ENCODE measurements around the gene GSG1. TPM values are rescaled to one million over a fixed set of nuclear protein-coding genes. Genes with fewer than 3 reads are reported as not detected.

The GSG1 gene
- total RNA-seq, 1 experiment from 2014 or later, result not detected

DNA sequence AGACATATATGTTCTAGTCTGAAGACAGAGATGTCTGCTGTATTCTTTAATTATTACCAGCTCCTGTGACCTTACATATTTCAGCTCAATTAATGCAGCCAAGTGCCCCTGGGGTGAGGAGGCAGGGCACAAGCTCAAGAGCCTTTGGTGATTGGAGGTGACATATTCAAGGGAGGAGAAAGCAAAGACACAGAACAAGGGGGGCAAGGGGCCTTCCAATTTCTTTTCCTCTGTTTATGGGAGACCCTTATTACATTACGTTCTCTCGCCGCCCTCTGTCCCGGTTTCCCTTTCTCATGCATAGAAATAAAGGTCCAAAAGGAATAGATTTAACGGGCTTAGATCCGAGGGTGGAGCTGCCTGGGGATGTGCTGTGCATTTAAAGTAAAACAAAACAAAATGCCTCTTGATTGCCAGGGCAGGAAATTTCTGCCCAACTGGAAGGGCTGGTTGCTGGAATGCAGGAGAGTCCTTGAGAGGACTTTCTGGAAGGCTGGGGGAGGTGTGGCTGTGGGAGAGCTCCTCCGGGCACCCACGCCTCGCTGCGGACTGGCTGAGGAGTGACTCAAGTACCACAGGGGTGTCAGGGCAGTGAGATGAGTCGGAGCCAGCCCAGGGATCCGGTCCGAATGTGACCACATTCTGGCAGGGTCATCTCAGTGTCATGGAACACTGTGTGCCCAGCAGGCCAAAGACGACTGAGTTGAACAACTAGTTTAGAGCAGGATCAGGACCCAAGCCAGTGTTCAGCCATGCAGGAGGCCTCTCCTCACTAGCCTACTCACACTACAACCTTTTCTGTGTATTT is 32.1 kb upstream of the GSG1 start (continued):
- TF ChIP-seq, protein P1, sequence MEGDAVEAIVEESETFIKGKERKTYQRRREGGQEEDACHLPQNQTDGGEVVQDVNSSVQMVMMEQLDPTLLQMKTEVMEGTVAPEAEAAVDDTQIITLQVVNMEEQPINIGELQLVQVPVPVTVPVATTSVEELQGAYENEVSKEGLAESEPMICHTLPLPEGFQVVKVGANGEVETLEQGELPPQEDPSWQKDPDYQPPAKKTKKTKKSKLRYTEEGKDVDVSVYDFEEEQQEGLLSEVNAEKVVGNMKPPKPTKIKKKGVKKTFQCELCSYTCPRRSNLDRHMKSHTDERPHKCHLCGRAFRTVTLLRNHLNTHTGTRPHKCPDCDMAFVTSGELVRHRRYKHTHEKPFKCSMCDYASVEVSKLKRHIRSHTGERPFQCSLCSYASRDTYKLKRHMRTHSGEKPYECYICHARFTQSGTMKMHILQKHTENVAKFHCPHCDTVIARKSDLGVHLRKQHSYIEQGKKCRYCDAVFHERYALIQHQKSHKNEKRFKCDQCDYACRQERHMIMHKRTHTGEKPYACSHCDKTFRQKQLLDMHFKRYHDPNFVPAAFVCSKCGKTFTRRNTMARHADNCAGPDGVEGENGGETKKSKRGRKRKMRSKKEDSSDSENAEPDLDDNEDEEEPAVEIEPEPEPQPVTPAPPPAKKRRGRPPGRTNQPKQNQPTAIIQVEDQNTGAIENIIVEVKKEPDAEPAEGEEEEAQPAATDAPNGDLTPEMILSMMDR (IDR thresholded peaks at IDR 0.05 in 2 of 3, conservative IDR thresholded peaks at IDR 0.05 in 1 of 3; ENCODE audit: borderline replicate concordance in 1 of 3, insufficient read depth in 1 of 3, low read depth in 2 of 3, low read length in 2 of 3), result peak in 1 of 3 experiments; percentile 19; a peak in 1 of 6 replicates
- TF ChIP-seq SP1 (IDR thresholded peaks at IDR 0.05; ENCODE audit: low read depth) (peak; percentile 70), EZH2 (IDR thresholded peaks at IDR 0.05) (no peak)
- TF ChIP-seq, protein P2, sequence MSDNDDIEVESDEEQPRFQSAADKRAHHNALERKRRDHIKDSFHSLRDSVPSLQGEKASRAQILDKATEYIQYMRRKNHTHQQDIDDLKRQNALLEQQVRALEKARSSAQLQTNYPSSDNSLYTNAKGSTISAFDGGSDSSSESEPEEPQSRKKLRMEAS (IDR thresholded peaks at IDR 0.05), result no peak
- TF ChIP-seq, protein P3, sequence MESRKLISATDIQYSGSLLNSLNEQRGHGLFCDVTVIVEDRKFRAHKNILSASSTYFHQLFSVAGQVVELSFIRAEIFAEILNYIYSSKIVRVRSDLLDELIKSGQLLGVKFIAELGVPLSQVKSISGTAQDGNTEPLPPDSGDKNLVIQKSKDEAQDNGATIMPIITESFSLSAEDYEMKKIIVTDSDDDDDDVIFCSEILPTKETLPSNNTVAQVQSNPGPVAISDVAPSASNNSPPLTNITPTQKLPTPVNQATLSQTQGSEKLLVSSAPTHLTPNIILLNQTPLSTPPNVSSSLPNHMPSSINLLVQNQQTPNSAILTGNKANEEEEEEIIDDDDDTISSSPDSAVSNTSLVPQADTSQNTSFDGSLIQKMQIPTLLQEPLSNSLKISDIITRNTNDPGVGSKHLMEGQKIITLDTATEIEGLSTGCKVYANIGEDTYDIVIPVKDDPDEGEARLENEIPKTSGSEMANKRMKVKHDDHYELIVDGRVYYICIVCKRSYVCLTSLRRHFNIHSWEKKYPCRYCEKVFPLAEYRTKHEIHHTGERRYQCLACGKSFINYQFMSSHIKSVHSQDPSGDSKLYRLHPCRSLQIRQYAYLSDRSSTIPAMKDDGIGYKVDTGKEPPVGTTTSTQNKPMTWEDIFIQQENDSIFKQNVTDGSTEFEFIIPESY (IDR thresholded peaks at IDR 0.05; ENCODE audit: extremely low read depth, insufficient replicate concordance, low read length), result no peak

DNA sequence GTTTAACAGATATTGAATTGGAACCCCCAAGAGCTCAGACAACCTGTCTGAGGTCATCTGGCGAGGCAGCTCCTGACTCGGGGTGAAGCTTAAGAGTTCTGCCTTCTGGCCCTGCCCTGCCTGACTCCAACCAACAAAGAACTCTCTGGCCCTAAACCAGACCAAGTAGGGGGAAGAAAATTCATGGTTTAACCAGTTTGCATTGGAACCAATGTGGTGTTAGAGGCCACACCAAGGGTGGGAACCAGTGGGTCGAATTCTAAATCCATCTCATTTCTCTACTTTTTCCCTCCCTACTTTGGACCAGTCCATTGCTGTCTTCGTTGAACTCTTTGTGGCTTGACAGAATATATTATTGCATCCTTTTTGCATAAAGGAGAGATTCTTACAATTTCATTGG is 30.4 kb upstream of the GSG1 start:
- no peaks in the 10 kb centered on the region for H3K79me2 ChIP-seq (ENCODE audit: insufficient read depth, low read length)
- H3K9me2 ChIP-seq (ENCODE audit: insufficient read depth), result no peaks in the 10 kb centered on the region
- BruUV-seq (replicated peaks), result no TSS peak
- ChIA-PET RAD21 (ENCODE audit: low non-redundant PET in 1 of 2, low total read pairs in 2 of 2, uncharacterized antibody in 2 of 2, unreplicated experiment in 2 of 2) (no interaction called here), CTCF (no interaction called here), POLR2A (no interaction called here)
- ATAC-seq, result no peak
- no peak for DNase-seq (ENCODE audit: low read depth, low spot score)
- no peak overlapping the region for H3K9ac ChIP-seq (ENCODE audit: low read length)
- H3K4me2 ChIP-seq (ENCODE audit: low read length), result no peak overlapping the region
- no peaks in the 10 kb centered on the region for H3K27me3 ChIP-seq (ENCODE audit: insufficient read depth, low read length)
- H3K4me3 ChIP-seq (replicated peaks in 1 of 2; ENCODE audit: low read depth in 1 of 2, low read length in 2 of 2), result no peak overlapping the region
- H3K36me3 ChIP-seq (ENCODE audit: control insufficient read depth in 1 of 2, insufficient read depth in 2 of 2, low read length in 2 of 2), result no peaks in the 10 kb centered on the region
- H4K20me1 ChIP-seq (ENCODE audit: insufficient read depth), result no peaks in the 10 kb centered on the region
- intact Hi-C loops (cut with micrococcal nuclease), result no loop called here
- peaks cover 18 to 49% of the 10 kb centered on the region in 2 experiments for H3K4me1 ChIP-seq (ENCODE audit: control insufficient read depth in 1 of 2, insufficient read depth in 2 of 2, low read length in 2 of 2)
- no peak overlapping the region for H2AFZ ChIP-seq (ENCODE audit: low read depth, low read length, poor library complexity, severe bottlenecking)
- no peak overlapping the region for H3K27ac ChIP-seq (ENCODE audit: low read depth, low read length)
- no peaks in the 10 kb centered on the region for H3K9me3 ChIP-seq (ENCODE audit: control insufficient read depth in 1 of 2, insufficient read depth in 1 of 2, low read depth in 1 of 2, low read length in 2 of 2)
- TF ChIP-seq, protein P3 (IDR thresholded peaks at IDR 0.05; ENCODE audit: extremely low read depth, insufficient replicate concordance, low read length), result no peak
- no peak for TF ChIP-seq SIN3A (IDR thresholded peaks at IDR 0.05; ENCODE audit: low read depth)
- no peak for TF ChIP-seq SP1 (IDR thresholded peaks at IDR 0.05; ENCODE audit: low read depth)
- TF ChIP-seq CEBPB (IDR thresholded peaks at IDR 0.05; ENCODE audit: low read depth), result no peak
- TF ChIP-seq, protein P1 (IDR thresholded peaks at IDR 0.05 in 2 of 3, conservative IDR thresholded peaks at IDR 0.05 in 1 of 3; ENCODE audit: borderline replicate concordance in 1 of 3, insufficient read depth in 1 of 3, low read depth in 2 of 3, low read length in 2 of 3), result no peak
- no peak for TF ChIP-seq SRF (IDR thresholded peaks at IDR 0.05; ENCODE audit: low read depth)
- no peak for TF ChIP-seq RAD21 (IDR thresholded peaks at IDR 0.05; ENCODE audit: low read depth)
- TF ChIP-seq, protein P4, sequence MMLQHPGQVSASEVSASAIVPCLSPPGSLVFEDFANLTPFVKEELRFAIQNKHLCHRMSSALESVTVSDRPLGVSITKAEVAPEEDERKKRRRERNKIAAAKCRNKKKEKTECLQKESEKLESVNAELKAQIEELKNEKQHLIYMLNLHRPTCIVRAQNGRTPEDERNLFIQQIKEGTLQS (IDR thresholded peaks at IDR 0.05), result no peak
- no peak for TF ChIP-seq CBX3 (IDR thresholded peaks at IDR 0.05; ENCODE audit: low read depth)
- no peak for TF ChIP-seq EGR1 (IDR thresholded peaks at IDR 0.05; ENCODE audit: low read depth)
